K562 (cell line): ENCODE data around the gene C10orf95. TPM values are rescaled to one million over a fixed set of nuclear protein-coding genes. Genes with fewer than 3 reads are reported as not detected.
A peak's percentile ranks its signal among the peaks of the same experiment; 100 is the strongest.

ENCODE experiments used
- C11orf30 ChIP-seq: fragments of 450-650 bp; IDR thresholded peaks from 2 replicates; pipeline ENCODE4 v1.6.1; 2016; ENCODE audit warnings: low read depth, mild to moderate bottlenecking
- CXXC5 ChIP-seq: fragments of 250-450 bp; sonication (Bioruptor Pico); IDR thresholded peaks from 2 replicates; pipeline ENCODE4 v1.8.0; 2022; ENCODE audit warnings: inconsistent platforms, mild to moderate bottlenecking, moderate library complexity
- FOXK2 ChIP-seq, 2 experiments: fragments of 450-650 bp; IDR thresholded peaks in 1 of 2; conservative IDR thresholded peaks in 1 of 2; 2 replicates each; pipeline ENCODE4 v1.6.1; 2016; ENCODE audit warnings: low read depth in 2 of 2, mild to moderate bottlenecking in 1 of 2
- GABPB2 ChIP-seq: fragments of 250-450 bp; sonication (Bioruptor Pico); conservative IDR thresholded peaks from 2 replicates; pipeline ENCODE4 v1.5.1; 2021; ENCODE audit warnings: mild to moderate bottlenecking
- GTF2E2 ChIP-seq: fragments of 200-800 bp; sonication (Bioruptor generic); IDR thresholded peaks from 2 replicates; pipeline ENCODE4 v1.6.1; 2016; ENCODE audit warnings: missing genetic modification characterization, missing compliant biosample characterization
- KDM2B ChIP-seq: fragments of 250-450 bp; sonication (Bioruptor Pico); IDR thresholded peaks from 2 replicates; pipeline ENCODE4 v1.8.0; 2021; ENCODE audit warnings: mild to moderate bottlenecking, moderate library complexity
- POLR2AphosphoS2 ChIP-seq: IDR thresholded peaks from 2 replicates; pipeline ENCODE4 v1.6.1; 2012; ENCODE audit warnings: low read length, improper control_type of control experiment
- TBP ChIP-seq: optimal IDR thresholded peaks from 2 replicates; pipeline ENCODE3; 2011; ENCODE audit warnings: low read depth, low read length, improper control_type of control experiment
- TOE1 ChIP-seq, 2 experiments: fragments of 450-650 bp in 1 of 2; sonication (generic) in 1 of 2; formaldehyde crosslinking in 1 of 2; IDR thresholded peaks; 2 replicates each; pipeline versions ENCODE4 v1.7.1 to v1.8.0; 2016 to 2022; ENCODE audit warnings: borderline replicate concordance in 2 of 2, mild to moderate bottlenecking in 2 of 2, antibody characterized with exemption in 1 of 2, inconsistent platforms in 1 of 2, low read depth in 1 of 2, missing genetic modification reagents in 1 of 2, moderate library complexity in 1 of 2
- ZNF175 ChIP-seq: fragments of 200-800 bp; sonication (Bioruptor generic); IDR thresholded peaks from 2 replicates; pipeline ENCODE4 v1.6.1; 2016; ENCODE audit warnings: low read depth, mild to moderate bottlenecking, missing genetic modification characterization, missing compliant biosample characterization
- ZNF274 ChIP-seq: IDR thresholded peaks from 2 replicates; pipeline ENCODE4 v1.6.1; 2011; ENCODE audit warnings: low read depth, mild to moderate bottlenecking, low read length, moderate library complexity, borderline replicate concordance
- ZNF384 ChIP-seq: IDR thresholded peaks from 2 replicates; pipeline ENCODE4 v1.6.1; 2012; ENCODE audit warnings: low read depth, low read length, improper control_type of control experiment
- polyA plus RNA-seq, 8 experiments: library from polyadenylated mRNA; depleted of rRNA in 4 of 8; stranded (reverse) in 5 of 8; unstranded in 3 of 8; fragments of >200 nt; fragmentation: Nextera tagmentation in 2 of 8; fragmentation: Illumina TruSeq in 1 of 8; extraction: Ambion mirVana in 2 of 8; extraction: Trizol in 1 of 8; gene quantifications; 2 replicates each; pipeline versions ENCODE4 v1.2.1 to v1.2.3, GENCODE V29; 2011 to 2014; ENCODE audit warnings: inconsistent platforms in 1 of 8, missing spikeins in 1 of 8
- total RNA-seq, 7 experiments: library from RNA; depleted of rRNA in 6 of 7; stranded (reverse); fragments of >200 nt in 6 of 7; fragmentation: Illumina TruSeq in 2 of 7; extraction: Trizol in 2 of 7; gene quantifications; 2 replicates each; pipeline versions ENCODE4 v1.2.1 to v1.2.3, GENCODE V29; 2011 to 2021; ENCODE audit warnings: low replicate concordance in 1 of 7
- TF ChIP-seq, protein P1 (sequence below), 2 experiments: fragments of 200-800 bp in 1 of 2; sonication (Bioruptor generic) in 1 of 2; sonication (generic) in 1 of 2; formaldehyde crosslinking in 1 of 2; IDR thresholded peaks in 1 of 2; conservative IDR thresholded peaks in 1 of 2; 2 replicates each; pipeline versions ENCODE4 v1.5.0 to v1.6.1; 2016 to 2020; ENCODE audit warnings: missing compliant biosample characterization in 1 of 2, missing genetic modification characterization in 1 of 2, missing genetic modification reagents in 1 of 2
- TF ChIP-seq, protein P2 (sequence below): fragments of 200-800 bp; sonication (Bioruptor generic); IDR thresholded peaks from 2 replicates; pipeline ENCODE4 v1.6.1; 2017; ENCODE audit warnings: missing genetic modification characterization, missing compliant biosample characterization
- TF ChIP-seq, protein P3 (sequence below): sonication (generic); formaldehyde crosslinking; IDR thresholded peaks from 2 replicates; pipeline ENCODE4 v1.8.0; 2023; ENCODE audit warnings: missing genetic modification reagents, mild to moderate bottlenecking, borderline replicate concordance
- TF ChIP-seq, protein P4 (sequence below): sonication (generic); formaldehyde crosslinking; IDR thresholded peaks from 2 replicates; pipeline ENCODE4 v1.5.0; 2020; ENCODE audit warnings: missing genetic modification reagents

C10orf95 gene
- total and polyA plus RNA-seq, 9 of the 15 experiments (the other 6 are each of a cell fraction or from before 2014, with no cell fraction given), result 0.03 to 0.41 (median 0.17) TPM; not detected in 1

DNA sequence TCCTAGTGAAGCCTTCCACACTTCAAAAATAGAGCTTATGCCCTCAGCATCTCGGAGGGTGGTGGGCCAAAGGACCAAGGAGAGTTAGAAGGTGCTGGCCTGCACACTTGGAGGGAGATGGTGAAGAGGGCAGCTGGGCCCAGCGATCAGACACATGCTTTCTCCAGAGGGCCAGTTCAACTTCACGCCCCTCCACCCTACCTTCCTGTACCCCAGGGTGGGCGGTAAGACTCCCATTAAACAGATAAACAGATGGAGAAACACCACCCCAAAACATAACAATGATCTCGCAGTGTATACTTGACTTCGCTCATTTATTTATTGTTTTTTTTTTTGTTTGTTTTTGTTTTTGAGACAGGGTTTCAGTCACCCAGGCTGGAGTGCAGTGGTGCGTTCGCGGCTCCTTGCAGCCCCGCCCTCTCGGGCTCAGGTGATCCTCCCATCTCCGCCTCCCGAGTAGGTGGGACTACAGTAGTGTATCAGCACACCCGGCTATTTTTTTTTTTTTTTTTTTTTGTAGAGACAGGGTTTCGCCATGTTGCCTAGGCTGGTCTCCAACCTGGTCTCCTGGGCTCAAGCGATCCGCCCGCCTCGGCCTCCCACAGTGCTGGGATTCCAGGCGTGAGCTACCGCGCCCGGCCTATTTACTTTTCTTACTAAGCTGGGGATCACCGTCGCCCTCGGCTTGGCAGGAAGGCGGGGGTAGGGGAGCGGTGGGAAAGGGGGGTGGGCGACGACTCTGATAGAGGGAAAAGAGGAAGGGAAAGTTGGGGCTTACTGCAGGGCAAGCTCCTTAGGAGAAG, 1.8 kb downstream of the C10orf95 start (continued):
- TF ChIP-seq TOE1 (IDR thresholded peaks at IDR 0.05; ENCODE audit: borderline replicate concordance), result no peak
- 0 out of 2 replicates have a peak, but pooled peaks have one; percentile 30 for TF ChIP-seq TOE1 (CRISPR knock-in tag; IDR thresholded peaks at IDR 0.05; ENCODE audit: borderline replicate concordance, low read depth)
- TF ChIP-seq C11orf30, result no peak
- no peak for TF ChIP-seq KDM2B (CRISPR knock-in tag)
- TF ChIP-seq, protein P1, sequence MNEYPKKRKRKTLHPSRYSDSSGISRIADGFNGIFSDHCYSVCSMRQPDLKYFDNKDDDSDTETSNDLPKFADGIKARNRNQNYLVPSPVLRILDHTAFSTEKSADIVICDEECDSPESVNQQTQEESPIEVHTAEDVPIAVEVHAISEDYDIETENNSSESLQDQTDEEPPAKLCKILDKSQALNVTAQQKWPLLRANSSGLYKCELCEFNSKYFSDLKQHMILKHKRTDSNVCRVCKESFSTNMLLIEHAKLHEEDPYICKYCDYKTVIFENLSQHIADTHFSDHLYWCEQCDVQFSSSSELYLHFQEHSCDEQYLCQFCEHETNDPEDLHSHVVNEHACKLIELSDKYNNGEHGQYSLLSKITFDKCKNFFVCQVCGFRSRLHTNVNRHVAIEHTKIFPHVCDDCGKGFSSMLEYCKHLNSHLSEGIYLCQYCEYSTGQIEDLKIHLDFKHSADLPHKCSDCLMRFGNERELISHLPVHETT (CRISPR knock-in tag; conservative IDR thresholded peaks at IDR 0.05 in 1 of 2, IDR thresholded peaks at IDR 0.05 in 1 of 2), result no peak
- peak; percentile 93 for TF ChIP-seq ZNF384
- TF ChIP-seq CXXC5, result 0 out of 2 replicates have a peak, but pooled peaks have one; percentile 6
- TF ChIP-seq TBP, result peak; percentile 31
- TF ChIP-seq ZNF274, result no peak
- TF ChIP-seq GABPB2, result no peak
- TF ChIP-seq, protein P2, sequence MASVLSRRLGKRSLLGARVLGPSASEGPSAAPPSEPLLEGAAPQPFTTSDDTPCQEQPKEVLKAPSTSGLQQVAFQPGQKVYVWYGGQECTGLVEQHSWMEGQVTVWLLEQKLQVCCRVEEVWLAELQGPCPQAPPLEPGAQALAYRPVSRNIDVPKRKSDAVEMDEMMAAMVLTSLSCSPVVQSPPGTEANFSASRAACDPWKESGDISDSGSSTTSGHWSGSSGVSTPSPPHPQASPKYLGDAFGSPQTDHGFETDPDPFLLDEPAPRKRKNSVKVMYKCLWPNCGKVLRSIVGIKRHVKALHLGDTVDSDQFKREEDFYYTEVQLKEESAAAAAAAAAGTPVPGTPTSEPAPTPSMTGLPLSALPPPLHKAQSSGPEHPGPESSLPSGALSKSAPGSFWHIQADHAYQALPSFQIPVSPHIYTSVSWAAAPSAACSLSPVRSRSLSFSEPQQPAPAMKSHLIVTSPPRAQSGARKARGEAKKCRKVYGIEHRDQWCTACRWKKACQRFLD (CRISPR knock-in tag), result 0 out of 2 replicates have a peak, but pooled peaks have one; percentile 11
- TF ChIP-seq ZNF175 (CRISPR knock-in tag), result no peak
- TF ChIP-seq GTF2E2 (tag), result peak; percentile 50; the same call in 1 of the 2 replicates
- peak in 1 of 2 experiments; percentile 47; a peak in 1 of 4 replicates for TF ChIP-seq FOXK2 (conservative IDR thresholded peaks at IDR 0.05 in 1 of 2, IDR thresholded peaks at IDR 0.05 in 1 of 2; ENCODE audit: low read depth in 2 of 2)
- TF ChIP-seq, protein P3, sequence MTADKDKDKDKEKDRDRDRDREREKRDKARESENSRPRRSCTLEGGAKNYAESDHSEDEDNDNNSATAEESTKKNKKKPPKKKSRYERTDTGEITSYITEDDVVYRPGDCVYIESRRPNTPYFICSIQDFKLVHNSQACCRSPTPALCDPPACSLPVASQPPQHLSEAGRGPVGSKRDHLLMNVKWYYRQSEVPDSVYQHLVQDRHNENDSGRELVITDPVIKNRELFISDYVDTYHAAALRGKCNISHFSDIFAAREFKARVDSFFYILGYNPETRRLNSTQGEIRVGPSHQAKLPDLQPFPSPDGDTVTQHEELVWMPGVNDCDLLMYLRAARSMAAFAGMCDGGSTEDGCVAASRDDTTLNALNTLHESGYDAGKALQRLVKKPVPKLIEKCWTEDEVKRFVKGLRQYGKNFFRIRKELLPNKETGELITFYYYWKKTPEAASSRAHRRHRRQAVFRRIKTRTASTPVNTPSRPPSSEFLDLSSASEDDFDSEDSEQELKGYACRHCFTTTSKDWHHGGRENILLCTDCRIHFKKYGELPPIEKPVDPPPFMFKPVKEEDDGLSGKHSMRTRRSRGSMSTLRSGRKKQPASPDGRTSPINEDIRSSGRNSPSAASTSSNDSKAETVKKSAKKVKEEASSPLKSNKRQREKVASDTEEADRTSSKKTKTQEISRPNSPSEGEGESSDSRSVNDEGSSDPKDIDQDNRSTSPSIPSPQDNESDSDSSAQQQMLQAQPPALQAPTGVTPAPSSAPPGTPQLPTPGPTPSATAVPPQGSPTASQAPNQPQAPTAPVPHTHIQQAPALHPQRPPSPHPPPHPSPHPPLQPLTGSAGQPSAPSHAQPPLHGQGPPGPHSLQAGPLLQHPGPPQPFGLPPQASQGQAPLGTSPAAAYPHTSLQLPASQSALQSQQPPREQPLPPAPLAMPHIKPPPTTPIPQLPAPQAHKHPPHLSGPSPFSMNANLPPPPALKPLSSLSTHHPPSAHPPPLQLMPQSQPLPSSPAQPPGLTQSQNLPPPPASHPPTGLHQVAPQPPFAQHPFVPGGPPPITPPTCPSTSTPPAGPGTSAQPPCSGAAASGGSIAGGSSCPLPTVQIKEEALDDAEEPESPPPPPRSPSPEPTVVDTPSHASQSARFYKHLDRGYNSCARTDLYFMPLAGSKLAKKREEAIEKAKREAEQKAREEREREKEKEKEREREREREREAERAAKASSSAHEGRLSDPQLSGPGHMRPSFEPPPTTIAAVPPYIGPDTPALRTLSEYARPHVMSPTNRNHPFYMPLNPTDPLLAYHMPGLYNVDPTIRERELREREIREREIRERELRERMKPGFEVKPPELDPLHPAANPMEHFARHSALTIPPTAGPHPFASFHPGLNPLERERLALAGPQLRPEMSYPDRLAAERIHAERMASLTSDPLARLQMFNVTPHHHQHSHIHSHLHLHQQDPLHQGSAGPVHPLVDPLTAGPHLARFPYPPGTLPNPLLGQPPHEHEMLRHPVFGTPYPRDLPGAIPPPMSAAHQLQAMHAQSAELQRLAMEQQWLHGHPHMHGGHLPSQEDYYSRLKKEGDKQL (CRISPR knock-in tag), result no peak
- TF ChIP-seq, protein P4, sequence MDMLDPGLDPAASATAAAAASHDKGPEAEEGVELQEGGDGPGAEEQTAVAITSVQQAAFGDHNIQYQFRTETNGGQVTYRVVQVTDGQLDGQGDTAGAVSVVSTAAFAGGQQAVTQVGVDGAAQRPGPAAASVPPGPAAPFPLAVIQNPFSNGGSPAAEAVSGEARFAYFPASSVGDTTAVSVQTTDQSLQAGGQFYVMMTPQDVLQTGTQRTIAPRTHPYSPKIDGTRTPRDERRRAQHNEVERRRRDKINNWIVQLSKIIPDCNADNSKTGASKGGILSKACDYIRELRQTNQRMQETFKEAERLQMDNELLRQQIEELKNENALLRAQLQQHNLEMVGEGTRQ (CRISPR knock-in tag), result 0 out of 2 replicates have a peak, but pooled peaks have one; percentile 24
- TF ChIP-seq POLR2AphosphoS2, result 0 out of 2 replicates have a peak, but pooled peaks have one; percentile 25
